Measurements from ENCODE around the gene CDH7.

Gene CDH7

DNA sequence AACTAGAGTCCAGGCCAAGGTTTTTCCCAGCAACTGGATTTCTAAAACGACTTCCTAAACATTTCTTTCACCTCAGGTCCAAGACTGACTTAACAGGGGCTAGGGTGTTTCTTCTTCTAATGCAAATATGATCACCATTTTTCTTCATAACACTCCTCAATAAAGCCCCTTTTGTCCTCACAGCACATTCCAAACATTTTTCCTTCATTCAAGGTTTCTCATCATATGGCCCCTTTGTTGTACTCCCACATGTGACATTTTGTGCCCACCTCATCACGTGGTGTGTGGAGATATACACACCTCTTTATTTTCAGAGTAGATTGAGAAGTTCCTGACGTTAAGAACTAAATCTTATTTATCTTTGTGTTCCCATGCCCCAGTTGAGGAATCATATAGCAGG, 3.9 kb upstream of the CDH7 start:
- H3K27ac ChIP-seq, result no peak overlapping the region
- no peak for DNase-seq (ENCODE audit: low read depth, low spot score)

DNA sequence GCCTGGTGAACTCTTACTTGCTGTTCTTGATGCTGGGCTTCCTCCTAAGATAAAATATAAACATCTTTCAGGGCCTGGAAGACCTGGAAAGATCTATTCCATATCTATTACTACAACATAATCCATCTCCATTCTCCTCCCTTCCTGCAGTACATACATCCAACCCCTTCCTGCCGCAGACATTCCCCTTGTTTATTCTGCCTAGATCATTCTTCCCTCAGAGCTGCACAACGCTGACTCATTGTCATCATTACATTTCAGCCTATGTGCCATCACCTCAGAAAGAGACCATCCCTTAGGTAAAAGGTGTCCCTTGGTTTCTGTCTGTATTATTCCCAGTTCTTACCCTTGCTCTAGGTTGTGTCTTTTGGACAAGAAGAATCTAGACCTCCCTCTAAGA, 2.5 kb upstream of the CDH7 start:
- Histone ChIP-seq H3K4me3 (no peak overlapping the region), H3K9me3 (ENCODE audit: low read depth, low read length) (no peaks in the 10 kb centered on the region), H3K9ac (ENCODE audit: insufficient read length) (no peak overlapping the region), H3K36me3 (ENCODE audit: insufficient read depth, low read length) (no peaks in the 10 kb centered on the region), H3K27ac (no peak overlapping the region)
- DNase-seq (ENCODE audit: low read depth, low spot score), result no peak
- TF ChIP-seq POLR2AphosphoS5 (IDR thresholded peaks at IDR 0.05; ENCODE audit: borderline replicate concordance, low read depth, low read length) (no peak), EZH2 (IDR thresholded peaks at IDR 0.05) (no peak), FOXP2 (optimal IDR thresholded peaks at IDR 0.05; ENCODE audit: control extremely low read depth, extremely low read length, insufficient read depth) (no peak)

More for the DNA sequence above, 3.9 kb upstream of the CDH7 start:
- H3K36me3 ChIP-seq (ENCODE audit: insufficient read depth, low read length), result no peaks in the 10 kb centered on the region
- H3K9ac ChIP-seq (ENCODE audit: insufficient read length), result no peak overlapping the region
- H3K4me3 ChIP-seq, result no peak overlapping the region
- TF ChIP-seq POLR2AphosphoS5 (IDR thresholded peaks at IDR 0.05; ENCODE audit: borderline replicate concordance, low read depth, low read length) (no peak), EZH2 (IDR thresholded peaks at IDR 0.05) (no peak), FOXP2 (optimal IDR thresholded peaks at IDR 0.05; ENCODE audit: control extremely low read depth, extremely low read length, insufficient read depth) (no peak)
- H3K9me3 ChIP-seq (ENCODE audit: low read depth, low read length), result no peaks in the 10 kb centered on the region

DNA sequence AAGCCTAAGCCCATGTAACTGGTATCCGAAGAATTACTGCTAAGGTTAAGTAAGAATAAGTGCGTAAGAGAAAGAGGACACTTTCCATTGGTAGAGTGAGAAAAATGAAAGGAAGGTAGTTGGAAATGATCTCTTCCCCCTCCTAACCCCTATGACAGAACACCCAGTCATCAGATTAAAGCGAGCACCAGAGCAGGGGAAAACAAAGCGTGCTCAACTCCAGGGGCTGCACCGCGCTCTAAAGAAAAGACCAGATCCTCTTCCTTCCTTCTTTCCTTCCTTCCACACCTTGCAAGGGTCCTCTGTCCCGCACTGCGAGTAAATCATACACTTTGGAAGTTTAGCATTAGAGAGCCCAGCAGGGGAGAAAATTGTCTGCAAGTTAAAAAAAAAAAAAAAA, 971 bp upstream of the CDH7 start:
- H3K9ac ChIP-seq (ENCODE audit: insufficient read length), result no peak overlapping the region
- TF ChIP-seq FOXP2 (optimal IDR thresholded peaks at IDR 0.05; ENCODE audit: control extremely low read depth, extremely low read length, insufficient read depth), result no peak
- TF ChIP-seq EZH2 (IDR thresholded peaks at IDR 0.05), result no peak
- no peak for TF ChIP-seq POLR2AphosphoS5 (IDR thresholded peaks at IDR 0.05; ENCODE audit: borderline replicate concordance, low read depth, low read length)
- no peak overlapping the region for H3K27ac ChIP-seq
- H3K9me3 ChIP-seq (ENCODE audit: low read depth, low read length), result no peaks in the 10 kb centered on the region
- H3K36me3 ChIP-seq (ENCODE audit: insufficient read depth, low read length), result no peaks in the 10 kb centered on the region
- H3K4me3 ChIP-seq, result peak overlapping the region; percentile 84
- DNase-seq (ENCODE audit: low read depth, low spot score), result no peak

DNA sequence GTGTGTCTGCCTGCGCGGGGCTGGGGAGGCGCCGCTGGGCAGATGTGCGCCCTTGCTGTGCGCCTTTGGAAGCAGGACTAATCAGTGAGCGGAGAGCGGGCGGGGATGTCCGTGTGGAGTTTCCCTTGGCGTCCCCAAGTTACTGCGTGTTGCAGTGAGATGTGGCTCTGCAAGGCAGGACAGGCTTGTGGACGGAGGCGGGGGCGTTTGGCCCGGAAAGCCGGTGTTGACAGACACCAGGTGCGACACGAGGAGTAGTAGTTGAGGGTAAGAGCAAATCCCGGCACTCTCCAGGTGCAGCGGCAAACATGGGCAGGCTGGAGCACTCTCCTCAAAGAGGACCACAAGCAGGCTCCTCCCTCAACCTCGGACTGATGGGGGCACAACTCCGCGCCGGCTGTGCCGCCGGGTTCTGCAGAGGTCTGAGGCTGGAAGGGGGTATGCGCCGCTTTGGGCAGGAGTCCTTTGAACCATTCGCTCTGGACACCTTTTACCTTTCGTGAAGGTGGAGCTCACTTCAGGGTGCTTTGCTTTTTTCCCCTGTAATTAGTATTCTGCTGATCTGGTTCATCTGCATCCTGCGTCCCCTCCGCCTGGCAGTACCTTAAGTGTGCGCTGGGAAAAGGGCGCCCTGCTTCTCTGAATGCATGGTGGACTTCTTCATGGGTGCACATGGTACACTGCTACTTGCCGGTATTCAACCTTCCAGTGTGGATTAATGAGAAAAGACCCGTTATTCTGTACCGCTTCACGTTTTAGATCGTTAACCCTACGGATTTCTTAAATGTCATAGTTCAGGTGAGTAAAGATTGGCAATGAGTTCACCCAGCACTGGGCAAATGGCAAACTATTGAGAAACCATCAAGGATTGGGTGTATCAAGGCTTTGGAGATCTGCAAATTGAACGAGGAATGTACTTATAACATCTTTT, 608 bp downstream of the CDH7 start:
- TF ChIP-seq EZH2 (IDR thresholded peaks at IDR 0.05) (no peak), FOXP2 (optimal IDR thresholded peaks at IDR 0.05; ENCODE audit: control extremely low read depth, extremely low read length, insufficient read depth) (no peak), POLR2AphosphoS5 (IDR thresholded peaks at IDR 0.05; ENCODE audit: borderline replicate concordance, low read depth, low read length) (no peak)
- Histone ChIP-seq H3K4me3 (peak overlapping the region; percentile 84), H3K9me3 (ENCODE audit: low read depth, low read length) (no peaks in the 10 kb centered on the region), H3K27ac (no peak overlapping the region), H3K36me3 (ENCODE audit: insufficient read depth, low read length) (no peaks in the 10 kb centered on the region), H3K9ac (ENCODE audit: insufficient read length) (no peak overlapping the region)
- DNase-seq (ENCODE audit: low read depth, low spot score), result no peak

DNA sequence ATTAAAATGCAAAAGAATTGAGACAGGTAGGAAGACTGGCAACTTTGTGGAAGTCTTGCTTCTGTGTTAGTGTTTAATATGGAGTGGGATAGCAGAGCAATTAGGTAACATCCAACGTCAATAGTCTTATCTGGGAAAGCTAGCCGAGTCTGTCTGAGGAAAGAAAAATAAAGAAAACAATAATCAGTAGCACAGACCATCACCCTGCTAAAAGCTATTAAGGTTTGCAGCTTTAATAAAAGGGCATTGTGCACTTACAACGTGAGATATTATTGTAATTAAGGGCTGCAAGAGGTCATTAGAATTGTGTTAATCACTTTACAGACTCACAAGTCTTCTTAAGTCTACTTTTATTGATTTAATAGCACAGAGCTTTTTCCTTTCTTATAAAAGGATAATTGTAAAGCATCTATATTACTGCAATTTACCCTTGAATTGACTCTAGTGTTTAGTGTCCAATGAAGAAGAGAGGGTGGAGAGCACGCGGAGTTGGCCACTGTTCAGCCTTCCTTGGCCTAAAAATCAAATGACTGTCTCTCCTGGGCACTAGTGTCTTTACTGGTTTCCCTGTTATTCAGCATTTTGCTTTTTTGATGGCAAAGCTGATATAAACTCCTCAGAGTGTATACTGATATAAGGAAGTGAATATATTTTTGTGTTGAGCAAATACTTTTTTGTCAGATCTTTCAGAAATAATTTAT, 2.0 kb downstream of the CDH7 start:
- no peak for DNase-seq (ENCODE audit: low read depth, low spot score)
- Histone ChIP-seq H3K27ac (no peak overlapping the region), H3K9ac (ENCODE audit: insufficient read length) (no peak overlapping the region)

DNA sequence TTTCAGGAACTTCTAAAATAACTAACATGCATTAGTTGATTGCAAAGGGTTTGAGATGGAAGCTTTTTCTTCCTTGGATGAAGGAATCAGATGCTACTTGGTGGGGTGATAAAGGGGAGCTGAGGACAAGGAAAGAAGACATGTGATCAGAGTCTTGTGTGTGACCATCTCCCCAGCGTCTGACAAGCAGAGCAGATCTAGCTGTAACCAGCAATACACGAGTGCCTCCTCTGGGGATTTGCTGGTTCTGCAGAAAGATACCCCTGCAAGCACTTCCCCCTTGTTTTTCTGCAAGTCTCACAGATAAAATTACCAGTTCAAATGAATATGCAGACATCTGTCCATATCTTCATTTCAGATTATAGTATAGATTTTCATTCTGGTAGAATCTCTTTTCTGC, 2.7 kb downstream of the CDH7 start:
- TF ChIP-seq EZH2 (IDR thresholded peaks at IDR 0.05) (no peak), POLR2AphosphoS5 (IDR thresholded peaks at IDR 0.05; ENCODE audit: borderline replicate concordance, low read depth, low read length) (no peak), FOXP2 (optimal IDR thresholded peaks at IDR 0.05; ENCODE audit: control extremely low read depth, extremely low read length, insufficient read depth) (no peak)
- no peaks in the 10 kb centered on the region for H3K36me3 ChIP-seq (ENCODE audit: insufficient read depth, low read length)
- H3K9me3 ChIP-seq (ENCODE audit: low read depth, low read length), result no peaks in the 10 kb centered on the region
- peak overlapping the region; percentile 30; the same call in 1 of the 2 replicates for H3K4me3 ChIP-seq
- DNase-seq (ENCODE audit: low read depth, low spot score), result peak; percentile 70
- no peak overlapping the region for H3K9ac ChIP-seq (ENCODE audit: insufficient read length)
- peak overlapping the region; percentile 77; the same call in 1 of the 2 replicates for H3K27ac ChIP-seq

More for the DNA sequence above, 2.0 kb downstream of the CDH7 start:
- H3K4me3 ChIP-seq, result no peak overlapping the region
- TF ChIP-seq POLR2AphosphoS5 (IDR thresholded peaks at IDR 0.05; ENCODE audit: borderline replicate concordance, low read depth, low read length), result no peak
- TF ChIP-seq FOXP2 (optimal IDR thresholded peaks at IDR 0.05; ENCODE audit: control extremely low read depth, extremely low read length, insufficient read depth), result no peak
- no peak for TF ChIP-seq EZH2 (IDR thresholded peaks at IDR 0.05)
- no peaks in the 10 kb centered on the region for H3K9me3 ChIP-seq (ENCODE audit: low read depth, low read length)
- H3K36me3 ChIP-seq (ENCODE audit: insufficient read depth, low read length), result no peaks in the 10 kb centered on the region

DNA sequence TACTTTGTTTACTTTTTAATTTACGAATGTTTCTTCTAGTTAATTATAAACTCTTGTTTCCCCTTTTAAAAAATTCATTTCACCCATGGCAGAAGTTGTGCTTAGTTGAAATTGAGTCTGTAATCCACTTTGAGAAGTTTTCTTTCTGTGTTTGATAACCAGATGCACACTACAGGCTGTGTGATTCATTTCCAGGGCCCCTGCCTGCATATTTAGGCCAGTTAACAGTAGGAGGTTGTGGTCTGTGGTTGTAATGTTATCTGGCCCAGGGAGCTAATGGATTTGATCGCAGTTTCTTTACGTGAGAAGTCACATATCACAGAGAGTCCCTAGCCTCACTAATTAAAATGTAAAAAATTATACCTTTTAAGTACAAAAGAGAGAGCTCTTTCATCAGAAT, 3.3 kb downstream of the CDH7 start:
- TF ChIP-seq EZH2 (IDR thresholded peaks at IDR 0.05) (no peak), FOXP2 (optimal IDR thresholded peaks at IDR 0.05; ENCODE audit: control extremely low read depth, extremely low read length, insufficient read depth) (no peak), POLR2AphosphoS5 (IDR thresholded peaks at IDR 0.05; ENCODE audit: borderline replicate concordance, low read depth, low read length) (peak; percentile 40; the same call in 1 of the 2 replicates)
- Histone ChIP-seq H3K9ac (ENCODE audit: insufficient read length) (no peak overlapping the region), H3K4me3 (peak overlapping the region; percentile 42; the same call in 1 of the 2 replicates), H3K9me3 (ENCODE audit: low read depth, low read length) (no peaks in the 10 kb centered on the region), H3K36me3 (ENCODE audit: insufficient read depth, low read length) (no peaks in the 10 kb centered on the region), H3K27ac (peak overlapping the region; percentile 77)
- peak; percentile 59 for DNase-seq (ENCODE audit: low read depth, low spot score)

DNA sequence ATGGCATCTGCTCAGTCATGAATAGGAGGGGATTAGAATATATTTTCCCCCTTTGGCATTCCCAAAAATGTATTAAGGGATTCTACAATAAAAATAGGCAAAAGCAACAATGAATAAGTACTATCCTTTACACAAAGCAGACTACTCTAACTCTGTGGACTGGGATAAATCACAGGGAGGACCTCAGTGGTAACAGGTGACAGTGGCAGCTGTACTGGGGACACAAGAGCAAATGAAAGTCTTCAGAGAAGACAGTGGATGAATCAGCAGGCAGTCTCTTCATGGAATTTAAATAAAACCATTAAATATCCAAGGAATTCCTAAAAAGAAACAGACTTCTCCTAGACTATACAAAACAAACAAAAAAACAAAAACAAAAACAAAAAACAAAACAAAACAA, 4.8 kb downstream of the CDH7 start:
- Histone ChIP-seq H3K27ac (no peak overlapping the region), H3K9me3 (ENCODE audit: low read depth, low read length) (no peaks in the 10 kb centered on the region), H3K36me3 (ENCODE audit: insufficient read depth, low read length) (no peaks in the 10 kb centered on the region), H3K4me3 (no peak overlapping the region), H3K9ac (ENCODE audit: insufficient read length) (no peak overlapping the region)
- no peak for DNase-seq (ENCODE audit: low read depth, low spot score)
- TF ChIP-seq FOXP2 (optimal IDR thresholded peaks at IDR 0.05; ENCODE audit: control extremely low read depth, extremely low read length, insufficient read depth), result no peak
- no peak for TF ChIP-seq POLR2AphosphoS5 (IDR thresholded peaks at IDR 0.05; ENCODE audit: borderline replicate concordance, low read depth, low read length)
- no peak for TF ChIP-seq EZH2 (IDR thresholded peaks at IDR 0.05)

Data from SK-N-MC (cell line).